ENCODE results near the gene SYNPO2L.

Gene SYNPO2L

DNA sequence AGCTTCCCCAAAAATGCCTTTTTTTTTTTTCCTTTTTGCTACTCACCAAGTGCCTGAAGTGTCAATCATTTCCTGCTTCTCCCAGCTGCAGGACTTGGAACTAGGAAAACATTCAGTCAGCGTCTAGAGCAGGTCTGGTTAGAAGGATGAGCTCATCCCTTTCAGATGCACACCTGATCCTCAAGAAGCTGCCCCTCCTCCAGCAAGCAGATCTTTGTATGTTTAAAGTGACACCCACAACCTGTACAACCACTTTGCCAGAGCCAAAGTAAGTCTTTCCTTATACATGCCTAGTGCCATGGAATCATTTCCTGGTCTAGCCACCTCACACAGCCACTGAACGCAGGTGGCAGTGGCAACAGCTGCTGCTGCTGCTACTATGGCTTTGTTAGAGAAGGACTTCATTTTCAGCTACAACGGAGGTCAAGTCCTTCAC lies 54.3 kb downstream of the SYNPO2L start:
- TF ChIP-seq GABPA (IDR thresholded peaks at IDR 0.05; ENCODE audit: low read depth) (no peak), CTCF (IDR thresholded peaks at IDR 0.05; ENCODE audit: insufficient read depth, low read length) (no peak), SPI1 (IDR thresholded peaks at IDR 0.05; ENCODE audit: borderline replicate concordance, low read depth) (no peak), POLR2AphosphoS5 (IDR thresholded peaks at IDR 0.05; ENCODE audit: low read depth) (no peak)
- no peaks in the 10 kb centered on the region for H3K27me3 ChIP-seq (ENCODE audit: insufficient read depth, poor library complexity, severe bottlenecking)
- no peak overlapping the region for H3K4me3 ChIP-seq (replicated peaks; ENCODE audit: insufficient read depth, low read length)
- H3K27ac ChIP-seq (replicated peaks) = no peak overlapping the region
- DNase-seq (ENCODE audit: low read depth in 1 of 2, low spot score in 1 of 2) = no peak

DNA sequence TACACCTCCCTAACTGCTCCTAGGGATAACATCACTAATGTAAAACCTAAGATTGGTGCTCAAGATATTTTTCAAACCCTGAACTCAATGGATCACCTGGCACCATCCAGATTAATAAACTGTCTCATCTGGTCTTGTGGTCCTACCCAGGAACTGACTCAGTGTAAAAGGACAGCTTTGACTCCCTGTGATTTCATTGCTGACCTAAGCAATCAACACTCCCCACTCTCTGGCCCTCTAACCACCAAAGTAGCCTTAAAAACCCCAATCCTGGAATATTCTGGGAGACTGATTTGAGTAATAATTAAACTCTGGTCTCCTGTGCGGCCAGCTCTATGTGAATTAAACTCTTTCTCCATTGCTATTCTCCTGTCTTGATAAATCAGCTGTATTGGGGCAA lies 58.5 kb downstream of the SYNPO2L start:
- TF ChIP-seq REST (IDR thresholded peaks at IDR 0.05; ENCODE audit: insufficient replicate concordance, low read depth) = no peak
- no peak for TF ChIP-seq CTCF (IDR thresholded peaks at IDR 0.05; ENCODE audit: insufficient read depth, low read length)
- TF ChIP-seq GABPA (IDR thresholded peaks at IDR 0.05; ENCODE audit: low read depth) = no peak
- H3K27ac ChIP-seq (replicated peaks) = no peak overlapping the region

More for the DNA sequence above, 58.5 kb downstream of the SYNPO2L start:
- H3K4me3 ChIP-seq (replicated peaks; ENCODE audit: insufficient read depth, low read length) = no peak overlapping the region
- no peak for DNase-seq (ENCODE audit: low read depth in 1 of 2, low spot score in 1 of 2)
- H3K27me3 ChIP-seq (ENCODE audit: insufficient read depth, poor library complexity, severe bottlenecking) = no peaks in the 10 kb centered on the region
